Caco-2 (cell line): ENCODE results near the gene KLK8. TPM values are rescaled to one million over a fixed set of nuclear protein-coding genes. Genes with fewer than 3 reads are reported as not detected.

ENCODE experiments used
- BruUV-seq: library from RNA; stranded (reverse); fragments of 400-500 nt; replicated peaks from 2 replicates; lab custom pipeline; 2021; lab: Mats Ljungman, UMichigan
- CTCF ChIA-PET: fragments of 300-600 bp; sonication (Branson Sonifier 250); formaldehyde crosslinking; loops from one replicate; lab custom pipeline; 2022; ENCODE audit warnings: antibody characterized with exemption; lab: Charles Lee
- POLR2A ChIA-PET: fragments of 300-600 bp; sonication (Branson Sonifier 250); formaldehyde crosslinking; loops from one replicate; lab custom pipeline; 2022; ENCODE audit warnings: antibody characterized with exemption; lab: Charles Lee
- DNase-seq, 2 experiments: peaks; one replicate each; pipeline versions ENCODE4 v3.0.0 to v3.0.0-alpha.2; 2020 to 2022
- H3K27me3 ChIP-seq: replicated peaks from 2 replicates; pipeline ENCODE4 v1.6.0; 2011; ENCODE audit warnings: low read length; ENCODE audit not compliant: control insufficient read depth, insufficient read depth
- H3K36me3 ChIP-seq: 2 replicates; pipeline ENCODE4 v1.5.1; 2011; ENCODE audit warnings: low read length; ENCODE audit not compliant: control insufficient read depth, insufficient read depth
- H3K4me1 ChIP-seq: fragments of 250-450 bp; sonication (Bioruptor Pico); 2 replicates; pipeline ENCODE4 v1.5.1; 2020; ENCODE audit warnings: mild to moderate bottlenecking
- H3K4me3 ChIP-seq: 2 replicates; pipeline ENCODE4 v1.5.1; 2011; ENCODE audit warnings: low read depth, mild to moderate bottlenecking, control low read depth, low read length
- H3K9me3 ChIP-seq: fragments of 250-450 bp; sonication (Bioruptor Pico); 2 replicates; pipeline ENCODE4 v1.5.1; 2020; ENCODE audit warnings: mild to moderate bottlenecking, moderate library complexity
- H3K27ac Mint-ChIP-seq: one replicate; pipeline ENCODE4 v1.8.0; 2022; ENCODE audit warnings: mixed read lengths; ENCODE audit not compliant: unreplicated experiment
- H3K27me3 Mint-ChIP-seq: one replicate; pipeline ENCODE4 v1.8.0; 2022; ENCODE audit warnings: mixed read lengths; ENCODE audit not compliant: insufficient read depth, unreplicated experiment
- H3K36me3 Mint-ChIP-seq: one replicate; pipeline ENCODE4 v1.8.0; 2022; ENCODE audit warnings: mild to moderate bottlenecking, mixed read lengths; ENCODE audit not compliant: insufficient read depth, unreplicated experiment
- H3K4me1 Mint-ChIP-seq: one replicate; pipeline ENCODE4 v1.8.0; 2022; ENCODE audit warnings: low read depth, mixed read lengths; ENCODE audit not compliant: unreplicated experiment
- H3K4me3 Mint-ChIP-seq: one replicate; pipeline ENCODE4 v1.8.0; 2022; ENCODE audit warnings: mild to moderate bottlenecking, moderate library complexity, mixed read lengths; ENCODE audit not compliant: unreplicated experiment
- H3K9me3 Mint-ChIP-seq: one replicate; pipeline ENCODE4 v1.8.0; 2022; ENCODE audit warnings: mixed read lengths; ENCODE audit not compliant: unreplicated experiment
- intact Hi-C: fragments of 100-400 bp; cut with micrococcal nuclease; formaldehyde crosslinking; loops from one replicate; pipeline ENCODE4 v1.10.0; 2022; ENCODE audit not compliant: unreplicated experiment
- total RNA-seq: library from RNA; stranded (reverse); gene quantifications from 2 replicates; pipeline ENCODE4 v1.2.3, GENCODE V29; 2022
- TF ChIP-seq, protein P1 (sequence below), 2 experiments: fragments of 200-600 bp in 1 of 2; IDR thresholded peaks; 1 replicate in 1 of 2; 2 replicates in 1 of 2; pipeline versions ENCODE4 v1.5.1 to v1.8.0; 2011 to 2022; ENCODE audit warnings: antibody characterized with exemption in 1 of 2, control low read depth in 1 of 2, inconsistent platforms in 1 of 2, low read depth in 1 of 2, low read length in 1 of 2, mild to moderate bottlenecking in 1 of 2, moderate library complexity in 1 of 2; ENCODE audit not compliant: insufficient read depth in 1 of 2, severe bottlenecking in 1 of 2, unreplicated experiment in 1 of 2

Gene KLK8
- total RNA-seq, 1 experiment from 2014 or later = 1.7 TPM

DNA sequence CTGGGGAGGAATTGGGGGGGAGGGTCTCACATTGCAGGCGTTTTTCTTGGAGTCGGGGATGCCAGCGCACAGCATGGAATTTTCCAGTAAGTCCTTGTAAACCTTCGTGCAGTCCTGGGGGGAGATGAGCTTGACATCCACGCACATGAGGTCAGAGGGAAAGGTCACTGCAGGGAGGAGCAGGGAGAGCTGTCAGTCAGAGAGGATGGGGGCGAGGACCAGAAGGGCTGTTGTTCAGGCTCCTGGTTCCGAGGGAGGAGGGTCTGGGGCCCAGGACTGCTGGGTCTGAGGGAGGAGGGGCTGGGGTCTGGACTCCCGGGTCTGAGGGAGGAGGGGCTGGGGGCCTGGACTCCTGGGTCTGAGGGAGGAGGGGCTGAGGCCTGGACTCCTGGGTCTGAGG, 21.6 kb downstream of the KLK8 start:
- ChIA-PET POLR2A (no interaction called here), CTCF (no interaction called here)
- intact Hi-C loops = no loop called here
- no peak overlapping the region for H3K27ac Mint-ChIP-seq
- H3K9me3 Mint-ChIP-seq = no peaks in the 10 kb centered on the region
- no peak overlapping the region for H3K4me3 ChIP-seq
- H3K27me3 ChIP-seq = no peaks in the 10 kb centered on the region
- H3K4me1 Mint-ChIP-seq = peaks cover 7% of the 10 kb centered on the region
- TF ChIP-seq, protein P1, sequence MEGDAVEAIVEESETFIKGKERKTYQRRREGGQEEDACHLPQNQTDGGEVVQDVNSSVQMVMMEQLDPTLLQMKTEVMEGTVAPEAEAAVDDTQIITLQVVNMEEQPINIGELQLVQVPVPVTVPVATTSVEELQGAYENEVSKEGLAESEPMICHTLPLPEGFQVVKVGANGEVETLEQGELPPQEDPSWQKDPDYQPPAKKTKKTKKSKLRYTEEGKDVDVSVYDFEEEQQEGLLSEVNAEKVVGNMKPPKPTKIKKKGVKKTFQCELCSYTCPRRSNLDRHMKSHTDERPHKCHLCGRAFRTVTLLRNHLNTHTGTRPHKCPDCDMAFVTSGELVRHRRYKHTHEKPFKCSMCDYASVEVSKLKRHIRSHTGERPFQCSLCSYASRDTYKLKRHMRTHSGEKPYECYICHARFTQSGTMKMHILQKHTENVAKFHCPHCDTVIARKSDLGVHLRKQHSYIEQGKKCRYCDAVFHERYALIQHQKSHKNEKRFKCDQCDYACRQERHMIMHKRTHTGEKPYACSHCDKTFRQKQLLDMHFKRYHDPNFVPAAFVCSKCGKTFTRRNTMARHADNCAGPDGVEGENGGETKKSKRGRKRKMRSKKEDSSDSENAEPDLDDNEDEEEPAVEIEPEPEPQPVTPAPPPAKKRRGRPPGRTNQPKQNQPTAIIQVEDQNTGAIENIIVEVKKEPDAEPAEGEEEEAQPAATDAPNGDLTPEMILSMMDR (IDR thresholded peaks at IDR 0.05; ENCODE audit: insufficient read depth in 1 of 2, low read depth in 1 of 2, low read length in 1 of 2, severe bottlenecking in 1 of 2, unreplicated experiment in 1 of 2) = no peak
- H3K9me3 ChIP-seq = no peaks in the 10 kb centered on the region
- DNase-seq = no peak
- H3K4me1 ChIP-seq = peaks cover 14% of the 10 kb centered on the region; the same call in 1 of the 2 replicates
- no peak overlapping the region for H3K4me3 Mint-ChIP-seq
- H3K36me3 Mint-ChIP-seq = no peaks in the 10 kb centered on the region
- BruUV-seq = no TSS peak
- peaks cover 9% of the 10 kb centered on the region for H3K27me3 Mint-ChIP-seq
- no peaks in the 10 kb centered on the region for H3K36me3 ChIP-seq

DNA sequence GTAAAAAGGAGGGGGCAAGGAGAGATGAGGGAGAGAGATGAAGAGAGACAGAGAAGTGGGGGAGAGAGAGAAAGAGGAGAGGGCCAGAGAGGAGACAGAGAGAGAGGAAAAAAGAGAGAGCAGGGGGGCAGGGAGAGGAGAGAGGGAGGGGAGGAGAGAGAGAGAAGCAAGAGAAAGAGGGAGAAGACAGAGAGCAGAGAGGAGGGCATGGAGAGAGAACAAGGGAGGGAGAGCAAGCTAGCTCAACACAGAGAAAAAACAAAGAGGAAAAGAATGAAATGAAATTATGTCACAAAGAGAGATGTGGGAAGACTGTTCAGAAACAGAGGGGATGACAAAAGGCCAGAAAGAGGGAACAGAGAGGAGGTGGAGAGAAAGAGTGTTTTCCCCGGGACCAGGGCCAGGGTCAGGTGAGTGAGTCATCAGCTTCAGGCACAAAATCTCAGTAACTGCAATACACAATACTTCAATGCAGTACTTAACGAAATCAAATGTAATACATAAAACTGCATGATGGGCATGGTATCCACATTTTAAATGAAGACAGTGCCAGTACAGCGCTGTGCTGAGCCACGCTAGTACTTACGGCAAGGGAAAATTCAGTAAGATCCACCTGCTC, 22.5 kb downstream of the KLK8 start:
- POLR2A ChIA-PET = no interaction called here
- BruUV-seq = no TSS peak
- H3K4me1 Mint-ChIP-seq = peaks cover 7% of the 10 kb centered on the region
- intact Hi-C loops = no loop called here
- Histone ChIP-seq H3K4me1 (peaks cover 14% of the 10 kb centered on the region; the same call in 1 of the 2 replicates), H3K27me3 (no peaks in the 10 kb centered on the region), H3K9me3 (no peaks in the 10 kb centered on the region), H3K36me3 (no peaks in the 10 kb centered on the region), H3K4me3 (no peak overlapping the region)
- CTCF ChIA-PET = no interaction called here
- DNase-seq = no peak
- peaks cover 9% of the 10 kb centered on the region for H3K27me3 Mint-ChIP-seq
- H3K27ac Mint-ChIP-seq = peak overlapping the region; percentile 14
- H3K4me3 Mint-ChIP-seq = no peak overlapping the region
- no peaks in the 10 kb centered on the region for H3K36me3 Mint-ChIP-seq
- no peaks in the 10 kb centered on the region for H3K9me3 Mint-ChIP-seq
- TF ChIP-seq, protein P1 (IDR thresholded peaks at IDR 0.05; ENCODE audit: insufficient read depth in 1 of 2, low read depth in 1 of 2, low read length in 1 of 2, severe bottlenecking in 1 of 2, unreplicated experiment in 1 of 2) = no peak

- Mint-ChIP-seq H3K9me3 (no peaks in the 10 kb centered on the region), H3K36me3 (peaks cover 5% of the 10 kb centered on the region), H3K4me1 (peaks cover 7% of the 10 kb centered on the region), H3K4me3 (no peak overlapping the region), H3K27me3 (peaks cover 9% of the 10 kb centered on the region), H3K27ac (no peak overlapping the region)
- POLR2A ChIA-PET = no interaction called here
- peaks cover 14% of the 10 kb centered on the region; the same call in 1 of the 2 replicates for H3K4me1 ChIP-seq
- CTCF ChIA-PET = no interaction called here
- intact Hi-C loops = no loop called here
- no peaks in the 10 kb centered on the region for H3K27me3 ChIP-seq
- H3K36me3 ChIP-seq = no peaks in the 10 kb centered on the region
- no peaks in the 10 kb centered on the region for H3K9me3 ChIP-seq
- TF ChIP-seq, protein P1 (IDR thresholded peaks at IDR 0.05; ENCODE audit: insufficient read depth in 1 of 2, low read depth in 1 of 2, low read length in 1 of 2, severe bottlenecking in 1 of 2, unreplicated experiment in 1 of 2) = no peak
- BruUV-seq = no TSS peak
- H3K4me3 ChIP-seq = no peak overlapping the region
- no peak for DNase-seq
Measured at GRCh38 chr19:50977626-50978025, 23.8 kb downstream of the KLK8 start.
